Activated CD4-positive, CD25-positive, alpha-beta regulatory T cell treated with anti-CD3 and anti-CD28 coated beads, Interleukin-2, amount 50 U/mL, for 24 hours (primary cell): ENCODE results near the gene GPR25.

Experiments used
- ATAC-seq, 2 donors: fragments of 150-1000 bp; cut with Tn5 transposase; one replicate each; pipeline ENCODE4 v1.10.0; 2021; ENCODE audit warnings: mild to moderate bottlenecking in 1 of 2, moderate library complexity in 1 of 2

GPR25 gene

DNA sequence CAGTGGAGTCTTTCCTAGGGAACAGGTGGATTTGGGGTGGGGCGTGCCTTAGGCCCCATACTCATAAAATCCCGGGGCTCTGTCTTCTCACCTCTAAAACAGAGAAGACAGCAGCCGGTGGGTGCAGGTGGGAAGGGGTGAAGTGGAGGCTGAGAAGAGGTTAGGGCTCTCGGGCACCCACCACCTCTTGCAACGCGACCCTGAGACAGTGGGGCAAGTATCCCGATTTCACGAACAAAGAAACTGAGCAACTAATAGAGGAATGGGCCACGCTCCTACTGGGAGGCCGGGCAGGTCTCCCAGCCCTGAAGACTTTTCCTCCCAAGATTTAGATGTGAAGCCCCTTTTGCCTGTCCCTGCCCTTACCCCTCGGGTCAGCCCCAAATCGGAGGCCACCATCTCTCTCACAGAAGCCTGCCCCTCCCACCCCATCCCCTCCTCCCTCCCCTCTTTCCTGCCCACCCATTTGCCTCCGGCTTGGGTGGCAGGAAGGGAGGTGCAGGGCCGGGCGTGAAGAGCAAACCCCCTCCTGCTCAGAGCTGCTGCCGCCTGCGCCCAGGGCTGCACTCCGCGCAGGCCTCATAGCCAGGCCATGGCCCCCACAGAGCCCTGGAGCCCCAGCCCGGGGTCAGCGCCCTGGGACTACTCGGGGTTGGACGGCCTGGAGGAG lies at the start of gene GPR25:
TSS of gene GPR25 (plus strand) at position 536 of the 670 bp plus-strand sequence. CDS start at position 593, 57 bp downstream.
- no peak for ATAC-seq

GRCh38 chr1:200831091-200831490 lies 41.7 kb upstream of the GPR25 start:
- ATAC-seq: no peak

GRCh38 chr1:200834383-200834782 lies 38.4 kb upstream of the GPR25 start:
- ATAC-seq: no peak

GRCh38 chr1:200836213-200836612 lies 36.6 kb upstream of the GPR25 start:
- ATAC-seq: no peak

DNA sequence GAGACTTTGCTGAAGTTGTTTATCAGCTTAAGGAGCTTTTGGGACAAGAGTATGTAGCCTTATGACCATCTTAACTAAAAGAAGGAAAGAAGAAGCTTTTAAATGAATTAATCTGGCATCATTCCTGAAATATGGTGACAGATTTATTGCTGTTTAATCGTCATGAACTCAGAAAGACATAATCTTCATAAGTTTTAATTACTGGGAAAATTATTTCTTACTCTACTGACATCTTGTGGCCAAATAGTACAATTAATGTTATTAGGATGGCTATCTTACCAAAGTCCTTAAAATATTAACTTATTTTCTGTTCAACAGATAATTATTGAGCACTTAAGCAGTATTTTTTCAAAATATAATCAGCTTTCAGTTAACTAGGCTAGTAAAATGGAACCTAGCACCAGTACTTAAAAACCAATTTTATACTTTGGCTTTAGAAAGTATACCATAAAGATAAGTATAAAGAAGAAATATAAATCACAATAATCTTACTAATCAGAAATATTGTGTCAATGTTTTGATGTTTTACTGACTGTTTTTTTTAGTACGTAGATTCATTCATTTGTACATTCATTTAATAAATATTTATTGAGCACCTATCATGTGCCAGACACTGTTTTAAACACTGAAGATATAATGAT lies 34.7 kb upstream of the GPR25 start:
- no peak for ATAC-seq

DNA sequence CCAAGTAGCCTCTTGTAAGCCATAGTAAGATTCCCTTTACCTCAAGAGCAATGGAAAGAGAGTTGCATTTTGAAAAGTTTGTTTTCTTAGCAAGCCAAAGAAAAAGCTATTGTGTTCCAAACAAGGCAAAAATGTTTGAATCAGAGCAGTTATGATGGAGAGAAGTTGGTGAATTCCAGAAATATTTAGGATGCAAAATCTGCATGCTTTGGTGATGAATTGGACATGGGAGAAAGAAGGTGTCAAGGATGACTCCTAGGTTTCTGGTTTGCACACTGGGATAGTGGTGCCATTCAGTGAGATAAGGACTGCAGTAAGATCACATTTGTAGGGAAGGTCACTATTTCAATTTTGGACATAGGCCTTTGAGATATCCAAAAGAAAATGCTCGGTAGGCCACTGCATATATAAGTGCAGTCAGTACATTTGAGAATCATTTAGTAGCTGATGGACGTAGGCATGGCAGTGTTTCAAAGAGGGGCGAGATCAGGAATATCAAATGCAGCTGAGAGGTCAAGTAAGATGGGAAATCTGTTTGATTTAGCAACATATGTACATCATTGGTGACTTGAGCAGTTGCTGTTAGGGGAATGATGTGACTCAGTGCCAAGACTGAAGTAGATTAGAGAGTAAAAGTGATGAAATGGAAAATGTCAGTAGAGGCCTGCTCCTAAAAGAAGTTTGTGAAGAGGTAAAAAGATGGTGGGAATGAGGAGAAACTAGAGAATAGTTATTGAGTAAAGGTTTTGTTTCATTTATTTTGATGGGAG lies 33.9 kb upstream of the GPR25 start:
- no peak for ATAC-seq

DNA sequence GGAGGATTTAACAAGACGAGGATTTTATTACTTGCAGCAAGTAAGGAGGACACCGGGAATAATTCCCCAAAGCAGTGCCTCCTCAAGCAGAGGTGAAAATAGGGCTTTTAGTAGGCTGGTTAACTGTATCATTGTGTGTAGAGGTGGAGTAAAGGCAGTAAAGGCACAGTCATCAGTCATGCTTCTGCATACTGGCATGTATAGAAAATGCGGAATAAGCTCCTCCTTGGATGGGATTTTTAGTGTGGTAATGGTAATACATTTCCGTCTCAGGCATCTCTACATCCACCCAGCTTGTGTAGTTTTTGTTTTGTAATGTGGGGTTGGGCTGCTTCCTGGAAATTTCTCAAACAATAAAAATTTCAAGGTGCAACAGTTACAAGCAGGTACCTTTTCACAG lies 27.4 kb upstream of the GPR25 start:
- ATAC-seq: no peak

GRCh38 chr1:200846398-200846797 lies 26.4 kb upstream of the GPR25 start:
- ATAC-seq: no peak

DNA sequence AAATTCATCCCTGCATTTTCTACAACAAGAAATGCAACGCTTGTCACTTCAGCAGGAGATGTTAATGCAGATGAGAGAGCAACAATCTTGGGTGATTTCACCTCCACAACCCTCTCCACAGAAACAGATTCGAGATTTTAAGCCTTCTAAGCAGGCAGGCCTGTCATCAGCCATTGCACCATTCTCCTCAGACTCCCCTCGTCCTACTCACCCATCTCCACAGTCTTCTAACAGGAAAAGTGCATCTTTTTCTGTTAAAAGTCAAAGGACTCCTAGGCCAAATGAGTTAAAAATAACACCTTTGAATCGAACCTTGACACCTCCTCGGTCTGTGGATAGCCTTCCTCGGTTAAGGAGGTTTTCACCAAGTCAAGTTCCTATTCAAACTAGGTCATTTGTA lies 23.4 kb upstream of the GPR25 start:
- ATAC-seq: no peak

DNA sequence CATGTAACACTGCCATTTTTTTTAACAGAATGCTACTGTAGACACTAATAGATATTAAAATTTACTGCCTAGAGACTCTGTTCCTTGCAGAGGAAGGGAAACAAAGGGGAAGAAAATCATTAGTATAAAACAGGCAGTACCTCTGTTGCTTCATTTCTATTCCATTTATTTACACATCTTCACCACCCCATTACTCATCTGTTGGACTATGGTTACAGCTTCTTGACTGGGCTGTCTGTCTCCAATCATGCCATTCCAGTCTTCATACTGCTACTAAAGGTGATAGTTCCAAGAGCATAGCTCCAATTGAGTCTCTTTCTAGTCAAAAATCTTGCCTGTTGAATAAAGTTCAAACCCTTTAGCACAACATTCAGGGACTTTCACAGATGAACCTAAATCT lies 22.2 kb upstream of the GPR25 start:
- no peak for ATAC-seq

GRCh38 chr1:200856716-200857357 lies 15.9 kb upstream of the GPR25 start:
- ATAC-seq: peak; percentile 46 to 65

DNA sequence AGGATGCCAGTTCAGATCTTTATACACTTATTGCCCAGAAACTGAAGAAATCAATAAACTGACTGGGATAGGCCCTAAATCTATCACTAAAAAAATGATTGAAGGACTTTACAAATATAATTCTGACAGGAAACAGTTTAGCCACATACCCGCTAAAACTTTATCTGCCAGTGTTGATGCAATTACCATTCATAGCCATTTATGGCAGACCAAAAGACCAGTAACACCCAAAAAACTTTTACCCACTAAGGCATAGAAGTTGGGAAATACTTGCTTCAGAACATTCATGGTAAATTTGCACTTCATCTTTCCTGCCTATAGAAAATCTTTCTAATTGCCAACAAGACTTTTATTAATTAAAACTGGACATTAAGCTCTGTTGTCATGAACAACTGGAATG lies 15.0 kb upstream of the GPR25 start:
- no peak for ATAC-seq

DNA sequence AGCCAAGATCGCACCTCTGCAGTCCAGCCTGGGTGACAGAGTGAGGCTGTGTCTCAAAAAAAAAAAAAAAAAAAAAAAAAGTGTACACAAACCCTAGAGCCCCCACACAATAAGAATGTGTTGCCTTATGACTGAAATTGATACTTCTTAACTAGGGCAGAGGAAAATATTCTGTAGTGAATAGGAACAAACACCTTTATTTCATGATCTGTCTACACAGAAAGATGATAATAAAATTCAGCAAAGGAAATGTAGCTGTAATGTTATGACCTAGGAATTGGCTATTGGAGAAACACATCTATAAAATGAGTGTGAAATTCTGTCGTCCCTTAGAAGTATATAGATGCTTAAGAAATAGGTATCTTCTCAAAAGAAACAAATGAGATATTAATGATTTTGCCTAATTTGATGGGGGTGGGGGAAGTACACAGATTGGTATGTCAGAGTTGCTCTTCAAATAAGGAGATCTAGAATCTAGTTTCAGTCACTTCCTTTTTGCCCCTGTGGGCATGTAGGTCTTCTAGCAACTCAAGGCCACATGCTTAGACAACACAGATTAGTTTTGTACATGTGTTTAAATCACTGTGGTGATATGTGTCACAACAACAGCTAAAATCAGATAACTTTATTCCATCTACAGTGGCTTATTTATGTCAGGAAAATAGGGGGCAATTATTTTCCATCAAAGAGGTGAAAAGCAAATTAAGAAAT lies 10.7 kb upstream of the GPR25 start:
- ATAC-seq: peak; percentile 33 to 37

GRCh38 chr1:200862713-200863415 lies 9.9 kb upstream of the GPR25 start:
- ATAC-seq: peak; percentile 46 to 56

DNA sequence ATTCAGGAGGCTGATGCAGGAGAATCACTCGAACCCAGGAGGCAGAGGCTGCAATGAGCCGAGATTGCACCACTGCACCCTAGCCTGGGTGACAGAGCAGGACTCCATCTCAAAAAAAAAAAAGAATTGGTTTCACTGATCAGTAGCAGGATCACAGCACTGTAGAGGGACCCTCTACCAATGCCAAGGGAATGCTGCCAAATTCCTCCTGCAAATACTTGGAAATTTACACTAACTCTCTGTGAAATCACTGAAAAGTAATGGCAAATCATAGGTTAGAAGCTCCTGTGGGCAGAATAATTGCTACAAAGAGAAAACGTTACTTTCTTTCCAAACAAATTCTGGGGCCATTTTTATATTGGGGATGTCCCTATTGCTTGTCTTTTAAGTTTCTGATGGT lies 6.7 kb upstream of the GPR25 start:
- ATAC-seq: no peak

- ATAC-seq: peak; percentile 75 to 80
These were observed 6.3 kb upstream of the GPR25 start for GRCh38 chr1:200866521-200866920.

- ATAC-seq: no peak
These were observed 5.6 kb upstream of the GPR25 start for GRCh38 chr1:200867018-200867811.

- ATAC-seq: no peak
These were observed 3.4 kb upstream of the GPR25 start for GRCh38 chr1:200869376-200869752.

- ATAC-seq: peak; percentile 46 to 70
These were observed 2.9 kb upstream of the GPR25 start for GRCh38 chr1:200869753-200870391.

GRCh38 chr1:200873116-200873670 lies 412 bp downstream of the GPR25 start:
- no peak for ATAC-seq
